Kasumi-1 (cell line): ENCODE measurements around the gene UVRAG.
A peak's percentile ranks its signal among the peaks of the same experiment; 100 is the strongest.

ENCODE experiments used
- DNase-seq, 2 experiments: peaks; one replicate each; lab custom pipeline; 2025; lab: John Stamatoyannopoulos, UW

The UVRAG gene

GRCh38 chr11:76164861-76165751 lies 350.1 kb downstream of the UVRAG start:
- no peak for DNase-seq

- no peak for DNase-seq
Observed at GRCh38 chr11:76166314-76166713, 351.3 kb downstream of the UVRAG start.

GRCh38 chr11:76167590-76167989 lies 352.6 kb downstream of the UVRAG start:
- no peak for DNase-seq

- DNase-seq = no peak
Observed at GRCh38 chr11:76169473-76169896, 354.5 kb downstream of the UVRAG start.

- DNase-seq = no peak
Observed at GRCh38 chr11:76170468-76170867, 355.5 kb downstream of the UVRAG start.

- no peak for DNase-seq
Observed at GRCh38 chr11:76172583-76172982, 357.6 kb downstream of the UVRAG start.

GRCh38 chr11:76173663-76174062 lies 358.7 kb downstream of the UVRAG start:
- DNase-seq = no peak

- DNase-seq = no peak
Observed at GRCh38 chr11:76174330-76174729, 359.3 kb downstream of the UVRAG start.

- no peak for DNase-seq
Observed at GRCh38 chr11:76175783-76176182, 360.8 kb downstream of the UVRAG start.

- DNase-seq = no peak
Observed at GRCh38 chr11:76176463-76176862, 361.5 kb downstream of the UVRAG start.

- DNase-seq = no peak
Observed at GRCh38 chr11:76177250-76177686, 362.3 kb downstream of the UVRAG start.

GRCh38 chr11:76179147-76179546 lies 364.1 kb downstream of the UVRAG start:
- DNase-seq = no peak

- no peak for DNase-seq
Observed at GRCh38 chr11:76181371-76181770, 366.4 kb downstream of the UVRAG start.

- DNase-seq = peak; percentile 33 to 40
Observed at GRCh38 chr11:76184551-76184993, 369.6 kb downstream of the UVRAG start.

GRCh38 chr11:76185511-76185910 lies 370.5 kb downstream of the UVRAG start:
- DNase-seq = no peak

- no peak for DNase-seq
Observed at GRCh38 chr11:76185931-76186401, 371.0 kb downstream of the UVRAG start.

- no peak for DNase-seq
Observed at GRCh38 chr11:76186776-76187279, 371.8 kb downstream of the UVRAG start.

- DNase-seq = no peak
Observed at GRCh38 chr11:76188873-76189272, 373.9 kb downstream of the UVRAG start.

- DNase-seq = no peak
Observed at GRCh38 chr11:76189682-76190081, 374.7 kb downstream of the UVRAG start.

GRCh38 chr11:76190376-76190775 lies 375.4 kb downstream of the UVRAG start:
- no peak for DNase-seq
